ENCODE results near the gene AMDHD2. TPM values are rescaled to one million over a fixed set of nuclear protein-coding genes. Genes with fewer than 3 reads are reported as not detected.

The AMDHD2 gene
- total and polyA plus RNA-seq, 2 of the 13 experiments (the other 11 are each of a cell fraction or from before 2014, with no cell fraction given): 33.5 to 39.1 TPM

GRCh38 chr16:2508722-2509400 is 11.3 kb upstream of the AMDHD2 start:
- in situ Hi-C loops (cut with HindIII; ENCODE audit: extremely low pct_ligation_motif_present, low pct_unique_long_range_greater_than_20kb) (no loop called here), intact Hi-C loops (cut with micrococcal nuclease; ENCODE audit: unreplicated experiment) (loop anchor here (10.0 kb wide), 1 partner anchor 164 kb away; the partner anchor contains the start of gene ABCA3)
- no peak for FAIRE-seq
- no peak for ATAC-seq
- ChIA-PET POLR2A (no interaction called here), CTCF (ENCODE audit: low intra/inter-chr PET ratio, low total read pairs) (no interaction called here)
- Histone ChIP-seq H3K27ac (ENCODE audit: extremely low read length, insufficient read depth, low read length) (no peak overlapping the region), H3K79me2 (ENCODE audit: insufficient read depth, low read length) (no peaks in the 10 kb centered on the region), H2AFZ (ENCODE audit: low read length) (no peak overlapping the region), H3K4me3 (replicated peaks in 1 of 3; ENCODE audit: insufficient read depth in 1 of 3, low read depth in 2 of 3, low read length in 3 of 3) (no peak overlapping the region), H3K9me3 (ENCODE audit: low read length) (no peaks in the 10 kb centered on the region), H3K27me3 (ENCODE audit: control insufficient read depth in 1 of 2, insufficient read depth in 2 of 2, low read length in 2 of 2) (no peaks in the 10 kb centered on the region), H3K4me2 (ENCODE audit: low read depth, low read length) (no peak overlapping the region), H3K4me1 (ENCODE audit: insufficient read depth, low read length) (peaks cover 21% of the 10 kb centered on the region), H4K20me1 (ENCODE audit: insufficient read depth, low read length) (no peaks in the 10 kb centered on the region), H3K36me3 (replicated peaks in 1 of 2; ENCODE audit: control insufficient read depth in 1 of 2, insufficient read depth in 2 of 2, low read length in 2 of 2) (no peaks in the 10 kb centered on the region), H3K9ac (ENCODE audit: insufficient read depth, low read depth, low read length) (no peak overlapping the region)
- 82% methylated on average over 10 of the region's 18 CpGs for WGBS (ENCODE audit: low lambda C conversion rate)
- no TSS peak for BruUV-seq (replicated peaks)
- no peak for DNase-seq (ENCODE audit: low spot score)
- TF ChIP-seq ZNF543 (CRISPR knock-in tag; IDR thresholded peaks at IDR 0.05): no peak
- TF ChIP-seq TCF7L2 (IDR thresholded peaks at IDR 0.05; ENCODE audit: low read depth, low read length): no peak
- no peak for TF ChIP-seq ZGPAT (CRISPR knock-in tag; IDR thresholded peaks at IDR 0.05)
- TF ChIP-seq ZNF414 (CRISPR knock-in tag; IDR thresholded peaks at IDR 0.05): no peak
- TF ChIP-seq ZNF362 (CRISPR knock-in tag; IDR thresholded peaks at IDR 0.05; ENCODE audit: borderline replicate concordance): no peak
- TF ChIP-seq DBP (CRISPR knock-in tag; IDR thresholded peaks at IDR 0.05; ENCODE audit: not compliant biosample characterization): no peak
- TF ChIP-seq PCBP2 (optimal IDR thresholded peaks at IDR 0.05; ENCODE audit: low read depth, low read length, poor library complexity, severe bottlenecking): no peak
- TF ChIP-seq FUBP1 (CRISPR knock-in tag; IDR thresholded peaks at IDR 0.05; ENCODE audit: borderline replicate concordance): no peak
- no peak for TF ChIP-seq ZBTB14 (CRISPR knock-in tag; IDR thresholded peaks at IDR 0.05)
- no peak for TF ChIP-seq ZNF547 (CRISPR knock-in tag; IDR thresholded peaks at IDR 0.05)
- no peak for TF ChIP-seq ZSCAN5A (CRISPR knock-in tag; IDR thresholded peaks at IDR 0.05; ENCODE audit: borderline replicate concordance)
- TF ChIP-seq, protein P1, sequence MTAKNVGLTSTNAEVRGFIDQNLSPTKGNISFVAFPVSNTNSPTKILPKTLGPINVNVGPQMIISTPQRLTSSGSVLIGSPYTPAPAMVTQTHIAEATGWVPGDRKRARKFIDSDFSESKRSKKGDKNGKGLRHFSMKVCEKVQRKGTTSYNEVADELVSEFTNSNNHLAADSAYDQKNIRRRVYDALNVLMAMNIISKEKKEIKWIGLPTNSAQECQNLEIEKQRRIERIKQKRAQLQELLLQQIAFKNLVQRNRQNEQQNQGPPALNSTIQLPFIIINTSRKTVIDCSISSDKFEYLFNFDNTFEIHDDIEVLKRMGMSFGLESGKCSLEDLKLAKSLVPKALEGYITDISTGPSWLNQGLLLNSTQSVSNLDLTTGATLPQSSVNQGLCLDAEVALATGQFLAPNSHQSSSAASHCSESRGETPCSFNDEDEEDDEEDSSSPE (CRISPR knock-in tag; IDR thresholded peaks at IDR 0.05): no peak
